ENCODE results near the gene TSHB. TPM values are rescaled to one million over a fixed set of nuclear protein-coding genes. Genes with fewer than 3 reads are reported as not detected.

Gene TSHB
- total RNA-seq, 1 donor from 2014 or later: not detected

DNA sequence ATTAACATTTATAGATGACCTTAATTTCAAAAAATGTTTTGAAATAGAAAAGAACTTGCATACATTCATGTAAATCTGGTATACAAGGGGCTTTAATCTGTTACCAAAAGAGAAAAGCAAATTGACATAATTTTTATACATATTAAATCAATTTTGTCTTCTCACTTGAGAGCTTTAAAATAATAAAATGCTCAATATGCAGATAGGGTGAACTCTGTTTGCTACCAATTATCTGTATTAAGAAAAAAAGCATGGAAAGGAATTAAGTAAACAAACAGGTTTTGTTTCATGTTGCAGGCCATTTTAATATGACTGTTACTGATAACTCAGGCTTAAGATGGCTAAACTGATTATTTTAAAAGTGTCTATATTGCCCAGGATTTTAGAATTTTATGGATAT, 6.0 kb upstream of the TSHB start:
- intact Hi-C loops (cut with micrococcal nuclease): no loop called here
- Mint-ChIP-seq H3K27me3 (peaks cover 23% of the 10 kb centered on the region), H3K27ac (no peak overlapping the region), H3K9me3 (no peaks in the 10 kb centered on the region), H3K36me3 (ENCODE audit: low read depth) (no peaks in the 10 kb centered on the region), H3K4me1 (no peaks in the 10 kb centered on the region), H3K4me3 (no peak overlapping the region)
- ChIA-PET POLR2A (no interaction called here), CTCF (no interaction called here)
- TF ChIP-seq, protein P1, sequence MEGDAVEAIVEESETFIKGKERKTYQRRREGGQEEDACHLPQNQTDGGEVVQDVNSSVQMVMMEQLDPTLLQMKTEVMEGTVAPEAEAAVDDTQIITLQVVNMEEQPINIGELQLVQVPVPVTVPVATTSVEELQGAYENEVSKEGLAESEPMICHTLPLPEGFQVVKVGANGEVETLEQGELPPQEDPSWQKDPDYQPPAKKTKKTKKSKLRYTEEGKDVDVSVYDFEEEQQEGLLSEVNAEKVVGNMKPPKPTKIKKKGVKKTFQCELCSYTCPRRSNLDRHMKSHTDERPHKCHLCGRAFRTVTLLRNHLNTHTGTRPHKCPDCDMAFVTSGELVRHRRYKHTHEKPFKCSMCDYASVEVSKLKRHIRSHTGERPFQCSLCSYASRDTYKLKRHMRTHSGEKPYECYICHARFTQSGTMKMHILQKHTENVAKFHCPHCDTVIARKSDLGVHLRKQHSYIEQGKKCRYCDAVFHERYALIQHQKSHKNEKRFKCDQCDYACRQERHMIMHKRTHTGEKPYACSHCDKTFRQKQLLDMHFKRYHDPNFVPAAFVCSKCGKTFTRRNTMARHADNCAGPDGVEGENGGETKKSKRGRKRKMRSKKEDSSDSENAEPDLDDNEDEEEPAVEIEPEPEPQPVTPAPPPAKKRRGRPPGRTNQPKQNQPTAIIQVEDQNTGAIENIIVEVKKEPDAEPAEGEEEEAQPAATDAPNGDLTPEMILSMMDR (IDR thresholded peaks at IDR 0.05): no peak
- DNase-seq (no peak), ATAC-seq (ENCODE audit: low read depth) (no peak)

DNA sequence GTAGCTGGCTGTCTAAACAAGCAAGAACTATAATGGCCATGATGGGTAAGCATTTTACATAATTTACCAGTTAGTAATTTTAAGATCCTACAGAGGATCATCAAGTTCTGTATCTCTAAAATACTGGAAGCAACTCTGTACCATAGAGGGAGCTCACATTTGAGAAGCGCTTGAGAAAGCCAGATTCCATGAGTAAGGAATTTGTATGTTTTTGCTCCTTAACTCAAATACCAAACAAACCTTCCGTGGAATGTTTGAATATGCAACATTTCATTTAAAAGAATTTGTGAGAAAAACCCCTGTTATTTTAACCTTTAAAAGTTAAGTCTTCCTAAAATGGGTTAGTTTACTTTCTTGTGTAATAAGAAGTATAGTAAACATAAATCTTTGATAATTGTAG, 2.0 kb downstream of the TSHB start:
- Mint-ChIP-seq H3K4me3 (no peak overlapping the region), H3K27me3 (peaks cover 11% of the 10 kb centered on the region), H3K9me3 (no peaks in the 10 kb centered on the region), H3K27ac (no peak overlapping the region), H3K36me3 (ENCODE audit: low read depth) (no peaks in the 10 kb centered on the region), H3K4me1 (no peaks in the 10 kb centered on the region)
- ATAC-seq (ENCODE audit: low read depth) (no peak), DNase-seq (no peak)
- TF ChIP-seq, protein P1 (IDR thresholded peaks at IDR 0.05): no peak
- intact Hi-C loops (cut with micrococcal nuclease): no loop called here
- POLR2A ChIA-PET: no interaction called here
- CTCF ChIA-PET: interaction anchor here (1.1 kb wide), 1 partner anchor 21 kb away, joined by 4 read pairs; no protein-coding TSS in a partner anchor

DNA sequence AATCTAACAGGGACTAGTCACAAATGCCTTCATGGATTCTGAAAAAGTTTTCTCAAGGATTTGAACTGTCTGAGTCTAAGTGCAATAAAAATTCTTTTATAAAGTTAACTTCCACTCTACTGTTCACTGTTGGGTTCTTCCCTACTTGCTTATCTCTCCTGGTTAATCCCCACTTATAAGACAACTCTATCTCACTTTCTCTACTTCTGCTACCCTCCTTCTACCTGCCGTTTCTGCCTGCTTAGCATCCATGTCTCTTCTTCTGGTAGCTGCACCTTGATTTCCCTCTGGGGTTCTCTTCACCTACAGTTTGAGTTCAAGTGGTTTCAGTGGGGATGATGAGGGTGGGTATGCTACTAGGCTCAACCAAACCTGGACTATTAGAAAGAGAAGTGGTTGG, 6.0 kb downstream of the TSHB start:
- Mint-ChIP-seq H3K4me3 (no peak overlapping the region), H3K4me1 (no peaks in the 10 kb centered on the region), H3K9me3 (no peaks in the 10 kb centered on the region), H3K36me3 (ENCODE audit: low read depth) (no peaks in the 10 kb centered on the region), H3K27ac (no peak overlapping the region), H3K27me3 (peaks cover under 1% of the 10 kb centered on the region)
- no peak for ATAC-seq (ENCODE audit: low read depth)
- CTCF ChIA-PET: no interaction called here
- POLR2A ChIA-PET: no interaction called here
- TF ChIP-seq, protein P1 (IDR thresholded peaks at IDR 0.05): no peak
- DNase-seq: no peak
- intact Hi-C loops (cut with micrococcal nuclease): no loop called here

DNA sequence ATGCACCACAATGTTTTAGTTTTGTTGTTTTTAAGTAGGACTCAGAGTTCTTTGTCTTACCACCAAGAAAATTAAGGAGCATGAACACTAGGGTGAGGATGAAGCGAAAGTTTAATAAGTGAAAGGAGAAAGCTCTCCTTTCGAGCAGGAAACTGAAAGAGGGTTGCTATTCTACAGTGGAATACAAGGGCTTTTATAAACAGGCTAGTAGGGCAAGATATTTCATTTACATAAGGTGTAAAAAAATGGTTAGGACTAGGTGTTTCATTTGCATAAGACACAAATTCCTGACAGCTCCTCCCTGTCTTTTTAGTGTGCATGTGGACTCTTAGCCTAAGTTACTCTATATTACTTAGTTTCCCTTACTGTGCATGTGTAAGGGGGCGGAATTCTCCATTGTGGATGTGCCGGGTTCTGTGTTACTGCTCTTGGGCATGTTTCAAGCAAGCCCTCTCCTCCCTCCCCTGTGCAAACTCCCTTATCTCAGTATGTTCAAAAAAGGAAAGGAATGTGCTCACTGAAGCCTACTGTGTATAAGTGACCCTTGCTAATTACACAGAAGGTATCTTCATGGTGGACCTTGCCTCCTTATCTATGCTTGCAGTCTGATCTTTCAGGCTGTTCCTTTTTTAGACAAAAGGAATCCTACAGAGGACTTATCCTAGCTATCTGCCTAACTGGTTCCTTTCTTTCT, 7.3 kb downstream of the TSHB start:
- ChIA-PET CTCF (no interaction called here), POLR2A (no interaction called here)
- H3K4me3 Mint-ChIP-seq: no peak overlapping the region
- H3K9me3 Mint-ChIP-seq: no peaks in the 10 kb centered on the region
- H3K27me3 Mint-ChIP-seq: no peaks in the 10 kb centered on the region
- no peak for DNase-seq
- H3K36me3 Mint-ChIP-seq (ENCODE audit: low read depth): no peaks in the 10 kb centered on the region
- TF ChIP-seq, protein P1 (IDR thresholded peaks at IDR 0.05): no peak
- no peaks in the 10 kb centered on the region for H3K4me1 Mint-ChIP-seq
- H3K27ac Mint-ChIP-seq: no peak overlapping the region
- intact Hi-C loops (cut with micrococcal nuclease): no loop called here
- ATAC-seq (ENCODE audit: low read depth): no peak

DNA sequence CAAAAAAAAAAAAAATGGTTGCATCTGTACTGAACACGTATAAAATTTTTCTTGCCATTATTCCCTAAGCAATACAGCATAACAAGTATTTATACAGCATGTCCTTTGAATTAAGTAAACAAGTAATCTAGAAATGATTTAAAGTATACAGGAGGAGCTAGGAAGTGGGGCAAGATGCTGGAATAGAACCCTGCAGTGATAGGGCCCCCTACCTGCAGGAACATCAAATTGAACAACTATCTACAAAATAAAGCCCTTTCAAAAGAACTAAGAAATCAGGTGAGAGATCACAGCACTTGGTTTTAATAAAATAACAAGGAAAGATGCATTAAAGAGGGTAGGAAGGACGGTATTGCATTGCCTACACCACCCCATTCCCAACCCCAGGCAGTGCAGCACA, 10.9 kb downstream of the TSHB start:
- ChIA-PET CTCF (no interaction called here), POLR2A (no interaction called here)
- Mint-ChIP-seq H3K27ac (no peak overlapping the region), H3K9me3 (peaks cover 5% of the 10 kb centered on the region), H3K4me3 (no peak overlapping the region), H3K27me3 (no peaks in the 10 kb centered on the region), H3K36me3 (ENCODE audit: low read depth) (no peaks in the 10 kb centered on the region), H3K4me1 (no peaks in the 10 kb centered on the region)
- ATAC-seq (ENCODE audit: low read depth) (no peak), DNase-seq (no peak)
- TF ChIP-seq, protein P1 (IDR thresholded peaks at IDR 0.05): no peak
- intact Hi-C loops (cut with micrococcal nuclease): no loop called here

All from activated B cell treated with CpG ODN at 0.5 μM for 24 hours (primary cell).